ENCODE measurements around the gene SDHB.

GRCh38 chr1:16979475-16980327, 74.1 kb downstream of the SDHB start:
- TF ChIP-seq POLR2AphosphoS5 (IDR thresholded peaks at IDR 0.05) = no peak
- no peak for TF ChIP-seq CTCF (IDR thresholded peaks at IDR 0.05)

Measured in breast epithelium (tissue), 3 donors.